ENCODE data around the gene ZNF837. TPM values are rescaled to one million over a fixed set of nuclear protein-coding genes. Genes with fewer than 3 reads are reported as not detected.

ZNF837 gene
- total RNA-seq, 1 donor from 2014 or later: not detected

- Histone ChIP-seq H3K27ac (peak within 1 kb of the TSS; percentile 87 to 96), H3K27me3 (no peaks in the 10 kb centered on the region), H3K4me3 (peak within 1 kb of the TSS; percentile 81 to 84), H3K4me1 (peaks cover 10 to 31% of the 10 kb centered on the region in 2 donors), H3K9me3 (no peaks in the 10 kb centered on the region), H3K36me3 (peaks cover 6 to 23% of the 10 kb centered on the region in 2 donors)
- TF ChIP-seq, protein P1, sequence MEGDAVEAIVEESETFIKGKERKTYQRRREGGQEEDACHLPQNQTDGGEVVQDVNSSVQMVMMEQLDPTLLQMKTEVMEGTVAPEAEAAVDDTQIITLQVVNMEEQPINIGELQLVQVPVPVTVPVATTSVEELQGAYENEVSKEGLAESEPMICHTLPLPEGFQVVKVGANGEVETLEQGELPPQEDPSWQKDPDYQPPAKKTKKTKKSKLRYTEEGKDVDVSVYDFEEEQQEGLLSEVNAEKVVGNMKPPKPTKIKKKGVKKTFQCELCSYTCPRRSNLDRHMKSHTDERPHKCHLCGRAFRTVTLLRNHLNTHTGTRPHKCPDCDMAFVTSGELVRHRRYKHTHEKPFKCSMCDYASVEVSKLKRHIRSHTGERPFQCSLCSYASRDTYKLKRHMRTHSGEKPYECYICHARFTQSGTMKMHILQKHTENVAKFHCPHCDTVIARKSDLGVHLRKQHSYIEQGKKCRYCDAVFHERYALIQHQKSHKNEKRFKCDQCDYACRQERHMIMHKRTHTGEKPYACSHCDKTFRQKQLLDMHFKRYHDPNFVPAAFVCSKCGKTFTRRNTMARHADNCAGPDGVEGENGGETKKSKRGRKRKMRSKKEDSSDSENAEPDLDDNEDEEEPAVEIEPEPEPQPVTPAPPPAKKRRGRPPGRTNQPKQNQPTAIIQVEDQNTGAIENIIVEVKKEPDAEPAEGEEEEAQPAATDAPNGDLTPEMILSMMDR (IDR thresholded peaks at IDR 0.05): no peak
- DNase-seq (ENCODE audit: low spot score in 2 of 2): peak; percentile 87 to 98
- intact Hi-C loops (cut with DNase I): loop anchor here (1.0 to 2.0 kb wide), 6 partner anchors 15 to 133 kb away; partner anchors contain the start of genes ZBTB45, ZNF132, ZNF324 and ZNF324B
These were observed 5.9 kb upstream of the ZNF837 start, which contains the start of gene RPS5 for GRCh38 chr19:58386576-58387337. TSS of gene RPS5 (plus strand) at chr19:58387269. CDS start at chr19:58388138, 869 bp downstream.

DNA sequence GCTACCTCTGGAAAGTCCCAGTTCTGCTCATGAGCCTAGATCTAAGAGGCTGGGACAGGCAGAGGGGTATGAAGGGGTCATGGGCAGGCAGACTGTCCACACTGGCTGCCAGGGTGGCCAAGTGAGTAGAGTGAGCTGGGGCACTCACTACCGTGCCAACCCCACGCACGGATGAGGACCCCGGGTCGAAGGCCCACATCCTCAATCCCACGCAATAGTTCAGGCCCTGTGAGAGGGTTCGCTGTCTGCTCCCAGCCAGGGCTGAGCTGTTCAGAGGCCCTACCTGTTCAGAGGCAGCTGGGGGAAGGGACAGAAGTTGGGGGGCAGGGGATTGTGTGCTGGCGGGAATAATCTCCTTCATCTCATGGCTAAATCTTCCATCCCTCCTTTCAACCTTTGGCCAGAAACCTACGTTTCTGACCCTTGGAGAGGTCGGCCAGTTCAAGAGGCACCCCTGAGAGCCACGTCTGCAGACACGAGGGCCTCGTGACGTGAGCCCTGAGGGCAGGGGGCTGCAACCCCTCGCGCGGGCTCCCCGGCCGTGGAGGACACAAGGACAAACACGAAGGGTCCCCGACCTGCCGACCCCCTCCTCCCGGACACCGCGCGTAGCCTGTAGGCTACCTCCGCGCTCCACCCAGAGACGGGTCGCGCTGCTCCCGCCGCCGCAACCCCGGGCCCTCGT is 5.2 kb upstream of the ZNF837 start:
- peak overlapping the region; percentile 87 to 96 for H3K27ac ChIP-seq
- peaks cover 4 to 18% of the 10 kb centered on the region in 2 donors for H3K36me3 ChIP-seq
- peak overlapping the region; percentile 81 to 84 for H3K4me3 ChIP-seq
- no peaks in the 10 kb centered on the region for H3K9me3 ChIP-seq
- peaks cover 10 to 36% of the 10 kb centered on the region in 2 donors for H3K4me1 ChIP-seq
- H3K27me3 ChIP-seq: no peaks in the 10 kb centered on the region
- TF ChIP-seq, protein P1 (IDR thresholded peaks at IDR 0.05): no peak
- intact Hi-C loops (cut with DNase I): loop anchor here (1.0 to 2.0 kb wide), 3 partner anchors 54 to 81 kb away; partner anchors contain the start of genes ZNF132, ZNF324 and ZNF324B
- DNase-seq (ENCODE audit: low spot score in 2 of 2): no peak

DNA sequence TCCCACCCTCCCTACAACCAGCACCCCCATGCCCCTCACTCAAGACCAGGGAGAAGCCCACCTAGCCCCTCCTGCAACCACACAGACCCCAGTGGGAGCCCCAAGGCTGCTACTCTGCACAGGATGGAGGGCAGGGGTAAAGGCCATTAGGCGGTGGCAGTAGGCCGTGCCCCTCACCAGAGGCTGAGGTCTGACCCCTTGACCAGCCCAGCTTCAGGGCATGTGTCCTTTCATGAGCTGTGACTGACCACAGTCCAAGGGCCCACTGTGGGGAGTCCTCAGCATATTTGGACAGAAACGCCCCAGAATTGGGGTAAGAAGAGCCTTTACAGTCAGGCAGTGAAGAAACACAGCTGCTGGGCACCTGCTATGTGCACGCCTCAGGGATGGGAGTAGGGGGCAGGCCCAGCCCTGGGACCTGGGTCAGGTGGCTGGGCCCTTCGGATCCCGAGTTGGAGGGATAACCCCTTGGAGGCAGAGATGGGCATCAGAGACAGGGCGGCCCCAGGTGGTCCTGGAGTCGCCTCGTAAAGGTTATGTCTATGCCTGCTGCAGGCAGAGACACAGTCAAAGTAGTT is 4.6 kb upstream of the ZNF837 start:
- intact Hi-C loops (cut with DNase I): no loop called here
- Histone ChIP-seq H3K4me1 (peaks cover 10 to 32% of the 10 kb centered on the region in 2 donors), H3K27me3 (no peaks in the 10 kb centered on the region), H3K36me3 (peaks cover 4 to 12% of the 10 kb centered on the region in 2 donors), H3K27ac (peak overlapping the region; percentile 87 to 96), H3K9me3 (no peaks in the 10 kb centered on the region), H3K4me3 (peak overlapping the region; percentile 81 to 84)
- no peak for DNase-seq (ENCODE audit: low spot score in 2 of 2)
- TF ChIP-seq, protein P1 (IDR thresholded peaks at IDR 0.05): no peak

- H3K9me3 ChIP-seq: no peaks in the 10 kb centered on the region
- H3K36me3 ChIP-seq: peaks cover 0 to under 1% of the 10 kb centered on the region in 2 donors
- H3K4me3 ChIP-seq: no peak overlapping the region
- H3K4me1 ChIP-seq: peaks cover 13 to 36% of the 10 kb centered on the region in 2 donors
- DNase-seq (ENCODE audit: low spot score in 2 of 2): no peak
- intact Hi-C loops (cut with DNase I): no loop called here
- no peak overlapping the region for H3K27ac ChIP-seq
- H3K27me3 ChIP-seq: no peaks in the 10 kb centered on the region
- TF ChIP-seq, protein P1 (IDR thresholded peaks at IDR 0.05): no peak
These were observed 2.3 kb upstream of the ZNF837 start for GRCh38 chr19:58382997-58383603.
